DND-41 (cell line): ENCODE results near the gene MEGF9.

Experiments
- ATAC-seq: fragments of 200-7000 bp; cut with Tn5 transposase; 3 replicates; pipeline ENCODE4 v1.9.1; 2021; ENCODE audit warnings: low read depth; ENCODE audit not compliant: insufficient read depth
- DNase-seq: peaks from one replicate; pipeline ENCODE4 v3.0.0-alpha.2; 2020
- H2AFZ ChIP-seq: 2 replicates; pipeline ENCODE4 v1.6.0; 2012; ENCODE audit warnings: low read depth, low read length
- H3K27ac ChIP-seq: 2 replicates; pipeline ENCODE4 v1.5.1; 2012; ENCODE audit warnings: low read length, inconsistent platforms
- H3K27me3 ChIP-seq: fragments of 200-600 bp; sonication (generic); 2 replicates; pipeline ENCODE4 v1.6.0; 2012; ENCODE audit warnings: low read length, mild to moderate bottlenecking, inconsistent platforms; ENCODE audit not compliant: insufficient read depth, poor library complexity
- H3K36me3 ChIP-seq: 2 replicates; pipeline ENCODE4 v1.5.1; 2012; ENCODE audit warnings: low read length, inconsistent platforms; ENCODE audit not compliant: insufficient read depth
- H3K4me1 ChIP-seq: 2 replicates; pipeline ENCODE4 v1.5.1; 2012; ENCODE audit warnings: mild to moderate bottlenecking, low read length; ENCODE audit not compliant: insufficient read depth
- H3K4me2 ChIP-seq: 2 replicates; pipeline ENCODE4 v1.6.0; 2012; ENCODE audit warnings: mild to moderate bottlenecking, moderate library complexity, low read length, inconsistent platforms; ENCODE audit not compliant: insufficient read depth
- H3K4me3 ChIP-seq, 2 experiments: fragments of 200-600 bp in 1 of 2; shearing (Covaris generic) in 1 of 2; 2 replicates each; pipeline ENCODE4 v1.5.1; 2012 to 2016; ENCODE audit warnings: inconsistent platforms in 2 of 2, low read length in 2 of 2, mild to moderate bottlenecking in 2 of 2, low read depth in 1 of 2, moderate library complexity in 1 of 2
- H3K79me2 ChIP-seq: 2 replicates; pipeline ENCODE4 v1.6.0; 2012; ENCODE audit warnings: low read length, inconsistent platforms; ENCODE audit not compliant: insufficient read depth
- H3K9ac ChIP-seq: 2 replicates; pipeline ENCODE4 v1.6.0; 2012; ENCODE audit warnings: low read depth, mild to moderate bottlenecking, inconsistent platforms, low read length, moderate library complexity
- H3K9me3 ChIP-seq: 2 replicates; pipeline ENCODE4 v1.5.1; 2012; ENCODE audit warnings: low read length, moderate library complexity, mild to moderate bottlenecking, inconsistent platforms; ENCODE audit not compliant: insufficient read depth, severe bottlenecking
- H4K20me1 ChIP-seq: 2 replicates; pipeline ENCODE4 v1.6.0; 2012; ENCODE audit warnings: low read length; ENCODE audit not compliant: insufficient read depth
- CTCF ChIP-seq: IDR thresholded peaks from 2 replicates; pipeline ENCODE4 v1.5.1; 2012; ENCODE audit warnings: borderline replicate concordance, low read length, moderate library complexity, mild to moderate bottlenecking; ENCODE audit not compliant: poor library complexity, severe bottlenecking; ENCODE audit errors: extremely low read depth
- EZH2 ChIP-seq: IDR thresholded peaks from 3 replicates; pipeline ENCODE4 v1.6.1; 2012; ENCODE audit warnings: borderline replicate concordance, low read depth, mild to moderate bottlenecking, moderate library complexity, low read length, inconsistent platforms; ENCODE audit not compliant: severe bottlenecking

MEGF9 gene

GRCh38 chr9:120734607-120735410, 20.5 kb upstream of the MEGF9 start:
- H2AFZ ChIP-seq, result no peak overlapping the region
- no peaks in the 10 kb centered on the region for H3K9me3 ChIP-seq
- no peak overlapping the region for H3K4me2 ChIP-seq
- TF ChIP-seq EZH2, result no peak
- TF ChIP-seq CTCF, result no peak
- H3K4me1 ChIP-seq, result no peaks in the 10 kb centered on the region
- H3K79me2 ChIP-seq, result no peaks in the 10 kb centered on the region
- H4K20me1 ChIP-seq, result no peaks in the 10 kb centered on the region
- no peaks in the 10 kb centered on the region for H3K36me3 ChIP-seq
- no peak overlapping the region for H3K9ac ChIP-seq
- H3K27ac ChIP-seq, result no peak overlapping the region
- H3K4me3 ChIP-seq, result no peak overlapping the region
- ATAC-seq (no peak), DNase-seq (no peak)
- H3K27me3 ChIP-seq, result no peaks in the 10 kb centered on the region

GRCh38 chr9:120733190-120733589, 18.9 kb upstream of the MEGF9 start:
- no peak for TF ChIP-seq EZH2
- TF ChIP-seq CTCF, result no peak
- H3K79me2 ChIP-seq, result no peaks in the 10 kb centered on the region
- no peaks in the 10 kb centered on the region for H3K36me3 ChIP-seq
- ATAC-seq (no peak), DNase-seq (no peak)
- H3K27me3 ChIP-seq, result no peaks in the 10 kb centered on the region
- no peaks in the 10 kb centered on the region for H3K9me3 ChIP-seq
- H3K27ac ChIP-seq, result no peak overlapping the region
- H4K20me1 ChIP-seq, result no peaks in the 10 kb centered on the region
- no peak overlapping the region for H3K9ac ChIP-seq
- no peak overlapping the region for H2AFZ ChIP-seq
- H3K4me1 ChIP-seq, result no peaks in the 10 kb centered on the region
- H3K4me3 ChIP-seq, result no peak overlapping the region
- H3K4me2 ChIP-seq, result no peak overlapping the region

- Histone ChIP-seq H4K20me1 (no peaks in the 10 kb centered on the region), H3K4me2 (no peak overlapping the region), H3K4me1 (no peaks in the 10 kb centered on the region), H3K27ac (no peak overlapping the region), H3K27me3 (no peaks in the 10 kb centered on the region), H3K79me2 (no peaks in the 10 kb centered on the region), H3K4me3 (no peak overlapping the region), H2AFZ (no peak overlapping the region), H3K9ac (no peak overlapping the region), H3K36me3 (no peaks in the 10 kb centered on the region), H3K9me3 (no peaks in the 10 kb centered on the region)
- ATAC-seq, result no peak
- TF ChIP-seq CTCF (no peak), EZH2 (no peak)
- DNase-seq, result no peak
Measured at GRCh38 chr9:120730654-120731514, 16.6 kb upstream of the MEGF9 start.
